Measurements from ENCODE around the gene SH3RF2. TPM values are rescaled to one million over a fixed set of nuclear protein-coding genes. Genes with fewer than 3 reads are reported as not detected.

Gene SH3RF2
- total RNA-seq, 3 donors from 2014 or later, result 6.6 to 9.5 (median 9.4) TPM

DNA sequence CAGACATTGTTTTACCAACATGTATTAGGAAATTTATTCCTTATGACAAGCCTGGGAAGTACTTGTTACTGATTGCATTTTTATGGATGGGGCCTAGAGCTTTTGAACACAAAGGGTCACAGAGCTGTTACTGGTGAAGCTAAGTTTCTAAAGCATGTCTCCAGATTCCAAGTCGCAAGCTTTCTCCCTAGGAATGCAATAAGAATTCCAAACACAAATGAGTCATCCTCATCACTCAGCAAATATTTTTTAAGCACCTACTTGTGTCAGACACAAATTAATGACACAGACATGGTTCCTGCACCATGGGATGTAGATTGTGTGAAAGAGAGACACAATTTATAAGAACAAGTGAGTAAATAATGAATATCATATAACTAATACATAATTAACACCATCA, 11.0 kb upstream of the SH3RF2 start:
- no peaks in the 10 kb centered on the region for H3K27me3 ChIP-seq
- no peak overlapping the region for H3K4me3 ChIP-seq
- TF ChIP-seq POLR2AphosphoS5 (IDR thresholded peaks at IDR 0.05) (no peak), POLR2A (IDR thresholded peaks at IDR 0.05) (no peak)
- TF ChIP-seq, protein P1, sequence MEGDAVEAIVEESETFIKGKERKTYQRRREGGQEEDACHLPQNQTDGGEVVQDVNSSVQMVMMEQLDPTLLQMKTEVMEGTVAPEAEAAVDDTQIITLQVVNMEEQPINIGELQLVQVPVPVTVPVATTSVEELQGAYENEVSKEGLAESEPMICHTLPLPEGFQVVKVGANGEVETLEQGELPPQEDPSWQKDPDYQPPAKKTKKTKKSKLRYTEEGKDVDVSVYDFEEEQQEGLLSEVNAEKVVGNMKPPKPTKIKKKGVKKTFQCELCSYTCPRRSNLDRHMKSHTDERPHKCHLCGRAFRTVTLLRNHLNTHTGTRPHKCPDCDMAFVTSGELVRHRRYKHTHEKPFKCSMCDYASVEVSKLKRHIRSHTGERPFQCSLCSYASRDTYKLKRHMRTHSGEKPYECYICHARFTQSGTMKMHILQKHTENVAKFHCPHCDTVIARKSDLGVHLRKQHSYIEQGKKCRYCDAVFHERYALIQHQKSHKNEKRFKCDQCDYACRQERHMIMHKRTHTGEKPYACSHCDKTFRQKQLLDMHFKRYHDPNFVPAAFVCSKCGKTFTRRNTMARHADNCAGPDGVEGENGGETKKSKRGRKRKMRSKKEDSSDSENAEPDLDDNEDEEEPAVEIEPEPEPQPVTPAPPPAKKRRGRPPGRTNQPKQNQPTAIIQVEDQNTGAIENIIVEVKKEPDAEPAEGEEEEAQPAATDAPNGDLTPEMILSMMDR (IDR thresholded peaks at IDR 0.05), result no peak
- DNase-seq (ENCODE audit: low spot score in 2 of 2), result no peak
- intact Hi-C loops (cut with DNase I; ENCODE audit: low total_unique reads), result no loop called here
- no peaks in the 10 kb centered on the region for H3K36me3 ChIP-seq
- no peaks in the 10 kb centered on the region for H3K9me3 ChIP-seq
- H3K4me1 ChIP-seq, result peaks cover 0 to 8% of the 10 kb centered on the region in 2 donors
- H3K27ac ChIP-seq, result peak overlapping the region; percentile 29 to 68

DNA sequence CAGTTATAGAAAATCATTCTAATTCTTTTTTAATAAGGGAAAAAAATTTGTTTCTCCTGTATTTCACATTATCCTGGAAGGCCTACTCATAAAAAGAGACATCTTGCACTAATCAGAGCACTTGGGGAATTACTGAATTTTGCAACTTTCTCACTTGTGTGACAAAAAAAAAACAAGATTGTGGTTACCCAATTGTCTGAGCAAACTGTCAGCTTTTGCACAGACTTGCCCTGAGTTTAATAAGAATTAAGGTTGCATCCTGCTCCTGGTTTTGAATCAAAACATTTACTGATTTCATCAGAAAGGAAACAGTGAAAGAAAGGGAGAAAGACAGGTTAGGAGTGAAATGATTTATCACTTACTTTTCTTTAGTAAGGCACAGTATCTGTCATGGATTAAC, 10.6 kb upstream of the SH3RF2 start:
- no peaks in the 10 kb centered on the region for H3K36me3 ChIP-seq
- TF ChIP-seq POLR2AphosphoS5 (IDR thresholded peaks at IDR 0.05) (no peak), POLR2A (IDR thresholded peaks at IDR 0.05) (no peak)
- TF ChIP-seq, protein P1 (IDR thresholded peaks at IDR 0.05), result no peak
- DNase-seq (ENCODE audit: low spot score in 2 of 2), result no peak
- intact Hi-C loops (cut with DNase I; ENCODE audit: low total_unique reads), result no loop called here
- H3K9me3 ChIP-seq, result no peaks in the 10 kb centered on the region
- H3K27ac ChIP-seq, result peak overlapping the region; percentile 29 to 68
- H3K4me3 ChIP-seq, result no peak overlapping the region
- H3K4me1 ChIP-seq, result peaks cover 0 to 8% of the 10 kb centered on the region in 2 donors
- no peaks in the 10 kb centered on the region for H3K27me3 ChIP-seq

DNA sequence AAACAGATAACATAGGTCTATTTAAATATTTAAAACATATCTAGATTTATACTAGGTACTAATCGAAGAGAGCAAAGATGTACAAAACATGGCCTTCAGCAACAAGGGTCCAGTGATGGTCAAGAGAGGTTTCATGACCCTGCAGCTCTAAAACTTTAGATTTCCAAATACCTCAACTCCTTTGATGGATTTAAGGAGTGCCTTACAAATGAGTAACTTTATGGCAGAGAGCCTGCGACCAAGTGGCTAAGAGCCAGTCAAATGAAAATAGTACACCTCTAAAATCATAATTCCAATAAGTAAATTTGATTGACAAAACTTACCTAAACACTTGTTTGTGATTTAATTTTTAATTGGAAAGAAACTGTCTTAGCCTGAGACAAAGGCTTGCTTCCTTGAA, 4.7 kb upstream of the SH3RF2 start:
- Histone ChIP-seq H3K4me3 (no peak overlapping the region), H3K4me1 (no peaks in the 10 kb centered on the region), H3K27me3 (no peaks in the 10 kb centered on the region), H3K27ac (no peak overlapping the region), H3K36me3 (no peaks in the 10 kb centered on the region), H3K9me3 (no peaks in the 10 kb centered on the region)
- intact Hi-C loops (cut with DNase I; ENCODE audit: low total_unique reads), result no loop called here
- TF ChIP-seq POLR2A (IDR thresholded peaks at IDR 0.05) (no peak), POLR2AphosphoS5 (IDR thresholded peaks at IDR 0.05) (no peak)
- TF ChIP-seq, protein P1 (IDR thresholded peaks at IDR 0.05), result no peak
- DNase-seq (ENCODE audit: low spot score in 2 of 2), result no peak

DNA sequence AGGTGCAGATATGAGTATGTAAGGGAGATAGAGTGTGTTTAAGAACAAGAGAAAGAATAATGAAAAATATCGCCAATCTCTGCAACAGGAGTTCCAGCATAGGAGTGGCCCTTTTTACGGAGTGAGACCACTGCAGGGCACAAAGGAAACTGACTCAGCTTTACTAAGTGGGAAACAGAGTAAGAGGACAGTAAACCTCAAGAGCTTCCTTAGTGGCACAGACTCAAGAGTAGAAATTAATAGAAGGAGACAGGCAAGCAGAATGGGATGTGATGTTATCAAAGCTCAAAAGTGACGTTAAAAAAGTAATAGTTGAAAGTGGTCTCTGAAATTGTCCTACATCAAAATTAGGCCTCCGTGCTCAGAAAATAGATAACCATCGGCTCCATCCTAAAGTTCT, 2.1 kb upstream of the SH3RF2 start:
- H3K36me3 ChIP-seq, result no peaks in the 10 kb centered on the region
- no peak overlapping the region for H3K4me3 ChIP-seq
- TF ChIP-seq POLR2AphosphoS5 (IDR thresholded peaks at IDR 0.05) (no peak), POLR2A (IDR thresholded peaks at IDR 0.05) (no peak)
- TF ChIP-seq, protein P1 (IDR thresholded peaks at IDR 0.05), result no peak
- intact Hi-C loops (cut with DNase I; ENCODE audit: low total_unique reads), result no loop called here
- no peak overlapping the region for H3K27ac ChIP-seq
- no peaks in the 10 kb centered on the region for H3K9me3 ChIP-seq
- no peak for DNase-seq (ENCODE audit: low spot score in 2 of 2)
- no peaks in the 10 kb centered on the region for H3K27me3 ChIP-seq
- no peaks in the 10 kb centered on the region for H3K4me1 ChIP-seq

DNA sequence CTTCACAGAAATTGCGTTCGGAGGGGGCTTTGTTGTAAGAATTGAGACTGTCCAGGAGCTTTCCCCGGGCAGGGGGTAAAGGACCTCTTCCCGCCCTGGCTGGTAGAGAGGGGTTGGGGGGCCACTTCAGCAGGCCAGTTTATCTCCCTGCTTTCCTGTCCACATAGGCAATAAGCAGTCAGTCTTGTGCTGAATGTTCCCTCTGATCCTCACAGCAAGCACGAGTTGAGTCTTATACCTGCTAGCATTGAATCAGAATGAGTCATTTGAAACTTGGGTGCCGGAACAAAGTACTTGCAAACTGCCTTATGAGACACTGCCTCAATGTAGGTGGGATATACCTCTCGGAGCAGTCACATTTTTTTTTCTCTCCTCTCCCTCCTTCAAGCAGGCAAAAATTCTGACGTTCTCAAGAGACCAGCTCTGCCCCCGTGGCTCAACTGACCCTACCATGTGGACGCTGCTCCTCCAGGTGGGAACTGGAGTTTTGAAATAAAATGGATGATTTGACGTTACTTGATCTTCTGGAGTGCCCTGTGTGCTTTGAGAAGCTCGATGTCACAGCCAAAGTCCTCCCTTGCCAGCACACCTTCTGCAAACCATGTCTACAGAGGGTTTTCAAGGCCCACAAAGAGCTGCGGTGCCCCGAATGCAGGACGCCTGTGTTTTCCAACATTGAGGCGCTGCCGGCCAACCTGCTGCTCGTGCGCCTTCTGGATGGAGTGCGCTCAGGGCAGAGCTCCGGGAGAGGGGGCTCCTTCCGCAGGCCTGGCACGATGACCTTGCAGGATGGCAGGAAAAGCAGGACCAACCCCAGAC, 1.3 kb downstream of the SH3RF2 start:
- H3K27me3 ChIP-seq, result no peaks in the 10 kb centered on the region
- no peaks in the 10 kb centered on the region for H3K9me3 ChIP-seq
- H3K27ac ChIP-seq, result peak overlapping the region; percentile 73 to 76
- no peaks in the 10 kb centered on the region for H3K4me1 ChIP-seq
- no peaks in the 10 kb centered on the region for H3K36me3 ChIP-seq
- TF ChIP-seq POLR2AphosphoS5 (IDR thresholded peaks at IDR 0.05) (no peak), POLR2A (IDR thresholded peaks at IDR 0.05) (no peak)
- TF ChIP-seq, protein P1 (IDR thresholded peaks at IDR 0.05), result no peak
- H3K4me3 ChIP-seq, result peak overlapping the region in 2 of 3 donors; percentile 56 to 72
- DNase-seq (ENCODE audit: low spot score in 2 of 2), result no peak
- intact Hi-C loops (cut with DNase I; ENCODE audit: low total_unique reads), result no loop called here
